ENCODE data around the gene CBARP. TPM values are rescaled to one million over a fixed set of nuclear protein-coding genes. Genes with fewer than 3 reads are reported as not detected.

The CBARP gene
- total RNA-seq, 4 donors from 2014 or later, result 0.38 to 1.6 (median 1.2) TPM

DNA sequence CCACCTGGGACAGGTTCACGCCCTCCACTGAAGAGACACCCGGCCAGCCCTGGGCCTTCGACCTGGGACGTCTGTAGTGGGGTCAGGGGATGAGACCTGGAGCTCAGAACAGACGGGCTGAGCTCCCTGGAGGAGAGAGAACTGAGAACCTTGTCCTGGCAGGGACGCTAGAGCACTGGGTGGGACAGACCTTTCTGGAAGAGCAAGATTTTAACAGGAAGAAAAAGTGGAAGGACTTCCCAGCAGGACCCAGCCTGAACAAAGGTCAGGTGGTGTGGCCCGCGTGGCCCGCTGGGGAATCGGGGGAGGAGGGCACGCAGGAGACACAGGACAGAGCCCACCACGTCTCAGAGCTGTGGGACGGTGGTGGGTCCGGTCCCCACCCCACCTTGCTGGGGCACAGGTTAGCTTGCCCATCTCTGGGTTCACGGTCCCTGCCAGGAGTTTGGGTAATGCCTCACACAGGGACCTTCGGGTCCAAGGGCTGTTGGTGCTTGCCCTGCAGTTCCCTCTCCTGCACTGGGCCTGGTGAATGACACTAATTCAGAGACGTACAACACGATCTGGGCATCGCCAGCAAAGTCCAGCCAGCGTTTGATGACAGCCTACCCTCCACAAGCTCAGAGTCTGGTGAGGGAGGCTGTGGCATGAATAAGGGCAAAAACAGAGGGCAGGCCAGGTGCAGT lies 46.6 kb upstream of the CBARP start:
- intact Hi-C loops (cut with DNase I), result loop anchor here (10.0 kb wide), 1 partner anchor 170 kb away; the partner anchor contains the start of gene APC2
- H3K4me3 ChIP-seq, result no peak overlapping the region
- 40 to 41% methylated on average over 12 to 14 of the region's 20 CpGs for WGBS, 2 donors
- TF ChIP-seq, protein P1, sequence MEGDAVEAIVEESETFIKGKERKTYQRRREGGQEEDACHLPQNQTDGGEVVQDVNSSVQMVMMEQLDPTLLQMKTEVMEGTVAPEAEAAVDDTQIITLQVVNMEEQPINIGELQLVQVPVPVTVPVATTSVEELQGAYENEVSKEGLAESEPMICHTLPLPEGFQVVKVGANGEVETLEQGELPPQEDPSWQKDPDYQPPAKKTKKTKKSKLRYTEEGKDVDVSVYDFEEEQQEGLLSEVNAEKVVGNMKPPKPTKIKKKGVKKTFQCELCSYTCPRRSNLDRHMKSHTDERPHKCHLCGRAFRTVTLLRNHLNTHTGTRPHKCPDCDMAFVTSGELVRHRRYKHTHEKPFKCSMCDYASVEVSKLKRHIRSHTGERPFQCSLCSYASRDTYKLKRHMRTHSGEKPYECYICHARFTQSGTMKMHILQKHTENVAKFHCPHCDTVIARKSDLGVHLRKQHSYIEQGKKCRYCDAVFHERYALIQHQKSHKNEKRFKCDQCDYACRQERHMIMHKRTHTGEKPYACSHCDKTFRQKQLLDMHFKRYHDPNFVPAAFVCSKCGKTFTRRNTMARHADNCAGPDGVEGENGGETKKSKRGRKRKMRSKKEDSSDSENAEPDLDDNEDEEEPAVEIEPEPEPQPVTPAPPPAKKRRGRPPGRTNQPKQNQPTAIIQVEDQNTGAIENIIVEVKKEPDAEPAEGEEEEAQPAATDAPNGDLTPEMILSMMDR (IDR thresholded peaks at IDR 0.05), result no peak
- H3K27me3 ChIP-seq, result peaks cover 15 to 67% (median 22%) of the 10 kb centered on the region in 4 donors
- peaks cover 7 to 58% (median 22%) of the 10 kb centered on the region in 3 donors for H3K4me1 ChIP-seq
- no peaks in the 10 kb centered on the region for H3K9me3 ChIP-seq
- H3K27ac ChIP-seq, result peak overlapping the region; percentile 5 to 72 (median 62)
- H3K36me3 ChIP-seq, result peaks cover 0 to 4% (median under 1%) of the 10 kb centered on the region in 3 donors
- no peak for DNase-seq

DNA sequence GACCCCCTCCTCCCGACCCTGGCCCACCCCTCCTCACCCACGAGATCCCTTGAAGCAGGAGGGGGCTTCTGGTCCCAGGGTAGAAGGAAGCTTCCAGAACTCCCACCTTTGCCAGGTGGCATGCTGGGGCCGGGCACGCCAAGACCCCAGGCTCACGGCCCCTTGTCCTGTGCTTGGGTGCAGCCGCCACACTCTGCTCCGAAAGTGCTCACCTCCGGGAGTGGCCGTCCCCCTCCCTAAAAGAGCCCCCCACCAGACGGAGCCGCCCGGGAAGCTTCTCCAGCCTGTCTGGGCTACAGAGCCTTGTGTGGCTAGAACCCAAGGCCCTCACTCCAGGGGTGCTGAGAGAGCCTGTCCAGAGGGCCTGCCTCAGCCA lies 46.1 kb upstream of the CBARP start:
- peaks cover 15 to 62% (median 22%) of the 10 kb centered on the region in 4 donors for H3K27me3 ChIP-seq
- no peak overlapping the region for H3K4me3 ChIP-seq
- TF ChIP-seq, protein P1 (IDR thresholded peaks at IDR 0.05), result no peak
- TF ChIP-seq POLR2A (IDR thresholded peaks at IDR 0.05), result no peak
- DNase-seq, result no peak
- H3K36me3 ChIP-seq, result peaks cover 0 to 10% (median 3%) of the 10 kb centered on the region in 3 donors
- no peaks in the 10 kb centered on the region for H3K9me3 ChIP-seq
- intact Hi-C loops (cut with DNase I), result loop anchor here (10.0 kb wide), 1 partner anchor 171 kb away; the partner anchor contains the start of gene APC2
- WGBS, 2 donors, result no CpG with 5 or more reads among the region's 12 CpGs
- peaks cover 7 to 59% (median 22%) of the 10 kb centered on the region in 3 donors for H3K4me1 ChIP-seq
- H3K27ac ChIP-seq, result peak overlapping the region in 3 of 4 donors; percentile 60 to 72 (median 64)

GRCh38 chr19:1283207-1283916 lies 45.6 kb upstream of the CBARP start:
- H3K27me3 ChIP-seq, result peaks cover 15 to 56% (median 21%) of the 10 kb centered on the region in 4 donors
- H3K27ac ChIP-seq, result peak overlapping the region in 2 of 4 donors; percentile 60 to 72
- H3K4me3 ChIP-seq, result no peak overlapping the region
- H3K36me3 ChIP-seq, result peaks cover 0 to 15% (median 3%) of the 10 kb centered on the region in 3 donors
- no peaks in the 10 kb centered on the region for H3K9me3 ChIP-seq
- intact Hi-C loops (cut with DNase I), result loop anchor here (10.0 kb wide), 1 partner anchor 171 kb away; the partner anchor contains the start of gene APC2
- peaks cover 7 to 59% (median 22%) of the 10 kb centered on the region in 3 donors for H3K4me1 ChIP-seq
- 50 to 70% methylated on average over 2 to 8 of the region's 29 CpGs for WGBS, 2 donors
- no peak for DNase-seq
- TF ChIP-seq, protein P1 (IDR thresholded peaks at IDR 0.05), result no peak
- no peak for TF ChIP-seq POLR2A (IDR thresholded peaks at IDR 0.05)

- Histone ChIP-seq H3K9me3 (no peaks in the 10 kb centered on the region), H3K4me1 (peaks cover 7 to 54% (median 22%) of the 10 kb centered on the region in 3 donors), H3K36me3 (peaks cover 0 to 22% (median 3%) of the 10 kb centered on the region in 3 donors), H3K27ac (no peak overlapping the region), H3K4me3 (no peak overlapping the region), H3K27me3 (peaks cover 13 to 50% (median 16%) of the 10 kb centered on the region in 4 donors)
- DNase-seq, result no peak
- TF ChIP-seq POLR2A (IDR thresholded peaks at IDR 0.05), result no peak
- TF ChIP-seq, protein P1 (IDR thresholded peaks at IDR 0.05), result no peak
- 72 to 73% methylated on average over 6 to 9 of the region's 18 CpGs for WGBS, 2 donors
- intact Hi-C loops (cut with DNase I), result loop anchor here (10.0 kb wide), 1 partner anchor 172 kb away; the partner anchor contains the start of gene APC2
Measured at GRCh38 chr19:1282588-1283206, 44.9 kb upstream of the CBARP start.
